GM23338 (cell line): ENCODE measurements around the gene RAB31.

Experiments
- CREB1 ChIP-seq: fragments of 250-450 bp; sonication (Bioruptor Pico); IDR thresholded peaks from 2 replicates; pipeline ENCODE4 v1.5.0; 2020; ENCODE audit warnings: low read depth, mild to moderate bottlenecking, moderate library complexity
- EZH2 ChIP-seq: fragments of 200-600 bp; sonication (generic); IDR thresholded peaks from one replicate; pipeline ENCODE4 v1.8.0; 2017; ENCODE audit warnings: antibody characterized with exemption, mild to moderate bottlenecking, low read depth; ENCODE audit not compliant: unreplicated experiment
- EZH2phosphoT487 ChIP-seq: fragments of 200-600 bp; sonication (generic); IDR thresholded peaks from one replicate; pipeline ENCODE4 v1.8.1; 2018; ENCODE audit warnings: antibody characterized with exemption; ENCODE audit not compliant: unreplicated experiment
- JUNB ChIP-seq: IDR thresholded peaks from one replicate; pipeline ENCODE4 v1.6.1; 2016; ENCODE audit warnings: antibody characterized with exemption; ENCODE audit not compliant: unreplicated experiment
- POLR2AphosphoS5 ChIP-seq: IDR thresholded peaks from 2 replicates; pipeline ENCODE4 v1.6.1; 2016; ENCODE audit warnings: antibody characterized with exemption, low read depth
- ZNF114 ChIP-seq: fragments of 250-450 bp; sonication (Bioruptor Pico); IDR thresholded peaks from 2 replicates; pipeline ENCODE4 v1.5.0; 2020; ENCODE audit warnings: mild to moderate bottlenecking, moderate library complexity
- TF ChIP-seq, protein P1 (sequence below), 2 experiments: fragments of 200-600 bp in 1 of 2; sonication (generic) in 1 of 2; conservative IDR thresholded peaks; 2 replicates each; pipeline versions ENCODE4 v1.5.1 to v1.6.1; 2016 to 2017; ENCODE audit warnings: antibody characterized with exemption in 2 of 2, low read depth in 2 of 2, mild to moderate bottlenecking in 2 of 2, moderate library complexity in 1 of 2
- TF ChIP-seq, protein P2 (sequence below): IDR thresholded peaks from one replicate; pipeline ENCODE4 v1.6.1; 2018; ENCODE audit warnings: antibody characterized with exemption; ENCODE audit not compliant: unreplicated experiment

DNA sequence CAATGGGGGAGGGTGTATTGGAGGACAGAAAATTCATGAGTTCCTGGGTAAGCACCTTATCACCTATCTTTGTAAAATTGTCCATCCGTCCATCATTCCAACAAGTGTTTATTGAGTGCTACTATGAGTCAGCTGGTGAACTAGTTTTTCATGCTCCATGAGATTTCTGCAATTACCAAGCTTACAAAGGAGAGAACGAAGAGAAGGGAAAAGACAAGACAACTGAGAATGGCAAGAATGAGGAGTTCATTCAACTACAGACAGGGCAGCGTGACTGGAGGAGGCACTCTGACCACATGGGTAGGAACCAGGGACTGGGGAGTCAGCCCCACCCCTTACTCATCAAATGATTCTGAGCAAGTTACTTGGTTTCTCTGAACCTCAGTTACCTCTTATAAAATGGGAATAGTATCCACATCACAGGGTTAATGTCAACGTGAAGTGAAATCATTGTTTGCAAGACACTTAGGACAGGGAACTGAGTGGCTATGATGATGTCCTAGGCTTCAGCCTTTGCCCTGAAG lies 159.0 kb downstream of the RAB31 start:
- TF ChIP-seq, protein P1, sequence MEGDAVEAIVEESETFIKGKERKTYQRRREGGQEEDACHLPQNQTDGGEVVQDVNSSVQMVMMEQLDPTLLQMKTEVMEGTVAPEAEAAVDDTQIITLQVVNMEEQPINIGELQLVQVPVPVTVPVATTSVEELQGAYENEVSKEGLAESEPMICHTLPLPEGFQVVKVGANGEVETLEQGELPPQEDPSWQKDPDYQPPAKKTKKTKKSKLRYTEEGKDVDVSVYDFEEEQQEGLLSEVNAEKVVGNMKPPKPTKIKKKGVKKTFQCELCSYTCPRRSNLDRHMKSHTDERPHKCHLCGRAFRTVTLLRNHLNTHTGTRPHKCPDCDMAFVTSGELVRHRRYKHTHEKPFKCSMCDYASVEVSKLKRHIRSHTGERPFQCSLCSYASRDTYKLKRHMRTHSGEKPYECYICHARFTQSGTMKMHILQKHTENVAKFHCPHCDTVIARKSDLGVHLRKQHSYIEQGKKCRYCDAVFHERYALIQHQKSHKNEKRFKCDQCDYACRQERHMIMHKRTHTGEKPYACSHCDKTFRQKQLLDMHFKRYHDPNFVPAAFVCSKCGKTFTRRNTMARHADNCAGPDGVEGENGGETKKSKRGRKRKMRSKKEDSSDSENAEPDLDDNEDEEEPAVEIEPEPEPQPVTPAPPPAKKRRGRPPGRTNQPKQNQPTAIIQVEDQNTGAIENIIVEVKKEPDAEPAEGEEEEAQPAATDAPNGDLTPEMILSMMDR (conservative IDR thresholded peaks at IDR 0.05; ENCODE audit: low read depth in 2 of 2) = no peak
- TF ChIP-seq EZH2 (no peak), POLR2AphosphoS5 (no peak), EZH2phosphoT487 (no peak), JUNB (no peak), CREB1 (CRISPR knock-in tag) (no peak), ZNF114 (CRISPR knock-in tag) (no peak)
- TF ChIP-seq, protein P2, sequence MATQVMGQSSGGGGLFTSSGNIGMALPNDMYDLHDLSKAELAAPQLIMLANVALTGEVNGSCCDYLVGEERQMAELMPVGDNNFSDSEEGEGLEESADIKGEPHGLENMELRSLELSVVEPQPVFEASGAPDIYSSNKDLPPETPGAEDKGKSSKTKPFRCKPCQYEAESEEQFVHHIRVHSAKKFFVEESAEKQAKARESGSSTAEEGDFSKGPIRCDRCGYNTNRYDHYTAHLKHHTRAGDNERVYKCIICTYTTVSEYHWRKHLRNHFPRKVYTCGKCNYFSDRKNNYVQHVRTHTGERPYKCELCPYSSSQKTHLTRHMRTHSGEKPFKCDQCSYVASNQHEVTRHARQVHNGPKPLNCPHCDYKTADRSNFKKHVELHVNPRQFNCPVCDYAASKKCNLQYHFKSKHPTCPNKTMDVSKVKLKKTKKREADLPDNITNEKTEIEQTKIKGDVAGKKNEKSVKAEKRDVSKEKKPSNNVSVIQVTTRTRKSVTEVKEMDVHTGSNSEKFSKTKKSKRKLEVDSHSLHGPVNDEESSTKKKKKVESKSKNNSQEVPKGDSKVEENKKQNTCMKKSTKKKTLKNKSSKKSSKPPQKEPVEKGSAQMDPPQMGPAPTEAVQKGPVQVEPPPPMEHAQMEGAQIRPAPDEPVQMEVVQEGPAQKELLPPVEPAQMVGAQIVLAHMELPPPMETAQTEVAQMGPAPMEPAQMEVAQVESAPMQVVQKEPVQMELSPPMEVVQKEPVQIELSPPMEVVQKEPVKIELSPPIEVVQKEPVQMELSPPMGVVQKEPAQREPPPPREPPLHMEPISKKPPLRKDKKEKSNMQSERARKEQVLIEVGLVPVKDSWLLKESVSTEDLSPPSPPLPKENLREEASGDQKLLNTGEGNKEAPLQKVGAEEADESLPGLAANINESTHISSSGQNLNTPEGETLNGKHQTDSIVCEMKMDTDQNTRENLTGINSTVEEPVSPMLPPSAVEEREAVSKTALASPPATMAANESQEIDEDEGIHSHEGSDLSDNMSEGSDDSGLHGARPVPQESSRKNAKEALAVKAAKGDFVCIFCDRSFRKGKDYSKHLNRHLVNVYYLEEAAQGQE = no peak
